ENCODE results near the gene MBLAC1. TPM values are rescaled to one million over a fixed set of nuclear protein-coding genes. Genes with fewer than 3 reads are reported as not detected.

Gene MBLAC1
- total RNA-seq, 1 experiment from 2014 or later: 1.2 TPM

DNA sequence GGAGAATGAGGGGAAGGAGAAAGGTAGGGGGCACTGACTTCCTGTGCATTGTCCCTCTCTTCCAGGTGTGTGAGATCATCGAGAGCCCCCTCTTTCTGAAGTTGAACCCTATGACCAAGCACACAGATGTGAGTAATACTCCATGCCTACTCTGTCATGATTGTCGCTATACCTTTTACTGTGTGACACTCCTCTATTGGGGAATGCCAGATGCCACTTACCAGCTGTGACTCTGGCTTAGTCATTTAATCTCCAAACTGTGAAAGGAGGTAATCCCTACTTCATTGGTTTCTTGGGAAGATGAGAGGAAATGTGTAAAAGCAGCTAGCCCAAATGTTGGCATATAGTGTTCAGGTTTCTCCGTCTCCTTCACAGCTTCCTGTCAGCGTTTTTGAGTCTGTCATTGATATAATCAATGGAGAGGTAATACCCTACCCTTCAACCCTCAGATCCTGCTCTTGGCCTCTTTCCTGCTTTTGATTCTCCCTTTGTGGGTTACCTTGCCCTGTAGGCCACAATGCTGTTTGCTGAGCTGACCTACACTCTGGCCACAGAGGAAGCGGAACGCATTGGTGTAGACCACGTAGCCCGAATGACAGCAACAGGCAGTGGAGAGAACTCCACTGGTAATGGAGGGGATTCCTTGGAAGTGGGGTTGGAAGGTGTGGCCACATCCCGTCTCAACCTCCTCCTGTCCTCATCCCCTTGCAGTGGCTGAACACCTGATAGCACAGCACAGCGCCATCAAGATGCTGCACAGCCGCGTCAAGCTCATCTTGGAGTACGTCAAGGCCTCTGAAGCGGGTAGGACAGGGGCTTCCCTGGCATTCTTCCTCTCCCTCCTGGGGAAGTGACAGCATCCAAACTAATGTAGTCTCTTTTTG, 36.0 kb upstream of the MBLAC1 start:
- Mint-ChIP-seq H3K9me3 (ENCODE audit: low read depth, unreplicated experiment) (no peaks in the 10 kb centered on the region), H3K4me3 (ENCODE audit: low read depth, unreplicated experiment) (no peak overlapping the region), H3K27me3 (ENCODE audit: unreplicated experiment) (no peaks in the 10 kb centered on the region), H3K27ac (ENCODE audit: unreplicated experiment) (no peak overlapping the region), H3K4me1 (ENCODE audit: low read depth, unreplicated experiment) (peaks cover 11% of the 10 kb centered on the region), H3K36me3 (ENCODE audit: insufficient read depth, unreplicated experiment) (peaks cover 68% of the 10 kb centered on the region)
- CTCF ChIA-PET: interaction anchor here (0.6 kb wide), 1 partner anchor 97 kb away, joined by 3 read pairs; no protein-coding TSS in a partner anchor
- TF ChIP-seq, protein P1, sequence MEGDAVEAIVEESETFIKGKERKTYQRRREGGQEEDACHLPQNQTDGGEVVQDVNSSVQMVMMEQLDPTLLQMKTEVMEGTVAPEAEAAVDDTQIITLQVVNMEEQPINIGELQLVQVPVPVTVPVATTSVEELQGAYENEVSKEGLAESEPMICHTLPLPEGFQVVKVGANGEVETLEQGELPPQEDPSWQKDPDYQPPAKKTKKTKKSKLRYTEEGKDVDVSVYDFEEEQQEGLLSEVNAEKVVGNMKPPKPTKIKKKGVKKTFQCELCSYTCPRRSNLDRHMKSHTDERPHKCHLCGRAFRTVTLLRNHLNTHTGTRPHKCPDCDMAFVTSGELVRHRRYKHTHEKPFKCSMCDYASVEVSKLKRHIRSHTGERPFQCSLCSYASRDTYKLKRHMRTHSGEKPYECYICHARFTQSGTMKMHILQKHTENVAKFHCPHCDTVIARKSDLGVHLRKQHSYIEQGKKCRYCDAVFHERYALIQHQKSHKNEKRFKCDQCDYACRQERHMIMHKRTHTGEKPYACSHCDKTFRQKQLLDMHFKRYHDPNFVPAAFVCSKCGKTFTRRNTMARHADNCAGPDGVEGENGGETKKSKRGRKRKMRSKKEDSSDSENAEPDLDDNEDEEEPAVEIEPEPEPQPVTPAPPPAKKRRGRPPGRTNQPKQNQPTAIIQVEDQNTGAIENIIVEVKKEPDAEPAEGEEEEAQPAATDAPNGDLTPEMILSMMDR (IDR thresholded peaks at IDR 0.05; ENCODE audit: unreplicated experiment): no peak
- no peak for DNase-seq
- no TSS peak for BruUV-seq (replicated peaks)
- intact Hi-C loops (cut with micrococcal nuclease; ENCODE audit: unreplicated experiment): no loop called here

DNA sequence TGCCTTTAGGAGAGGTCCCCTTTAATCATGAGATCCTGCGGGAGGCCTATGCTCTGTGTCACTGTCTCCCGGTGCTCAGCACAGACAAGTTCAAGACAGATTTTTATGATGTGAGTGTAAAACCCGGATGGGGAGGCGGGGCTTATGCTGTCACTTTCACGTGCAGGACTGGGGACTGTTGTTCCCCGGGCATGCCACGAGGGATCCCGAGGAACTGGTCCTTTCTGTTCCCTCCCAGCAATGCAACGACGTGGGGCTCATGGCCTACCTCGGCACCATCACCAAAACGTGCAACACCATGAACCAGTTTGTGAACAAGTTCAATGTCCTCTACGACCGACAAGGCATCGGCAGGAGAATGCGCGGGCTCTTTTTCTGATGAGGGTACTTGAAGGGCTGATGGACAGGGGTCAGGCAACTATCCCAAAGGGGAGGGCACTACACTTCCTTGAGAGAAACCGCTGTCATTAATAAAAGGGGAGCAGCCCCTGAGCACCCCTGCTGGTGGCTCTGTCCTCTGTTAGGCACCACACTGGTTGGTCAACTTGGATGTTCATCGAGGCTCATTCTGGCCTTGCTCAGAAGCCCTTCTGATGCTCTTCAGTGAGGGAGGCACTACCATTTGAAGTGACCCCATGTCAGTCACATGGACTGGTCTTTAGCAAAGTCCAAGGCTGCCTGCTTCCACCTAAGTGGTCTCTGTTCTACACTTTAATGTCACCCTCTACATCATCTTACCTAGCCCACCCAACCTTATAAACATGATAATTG, 35.2 kb upstream of the MBLAC1 start:
- intact Hi-C loops (cut with micrococcal nuclease; ENCODE audit: unreplicated experiment): no loop called here
- H3K9me3 Mint-ChIP-seq (ENCODE audit: low read depth, unreplicated experiment): no peaks in the 10 kb centered on the region
- no peak overlapping the region for H3K4me3 Mint-ChIP-seq (ENCODE audit: low read depth, unreplicated experiment)
- H3K27me3 Mint-ChIP-seq (ENCODE audit: unreplicated experiment): no peaks in the 10 kb centered on the region
- BruUV-seq (replicated peaks): TSS peak; percentile 82
- CTCF ChIA-PET: no interaction called here
- TF ChIP-seq, protein P1 (IDR thresholded peaks at IDR 0.05; ENCODE audit: unreplicated experiment): no peak
- peak overlapping the region; percentile 34 for H3K27ac Mint-ChIP-seq (ENCODE audit: unreplicated experiment)
- H3K36me3 Mint-ChIP-seq (ENCODE audit: insufficient read depth, unreplicated experiment): peaks cover 75% of the 10 kb centered on the region
- peaks cover 11% of the 10 kb centered on the region for H3K4me1 Mint-ChIP-seq (ENCODE audit: low read depth, unreplicated experiment)
- no peak for DNase-seq

DNA sequence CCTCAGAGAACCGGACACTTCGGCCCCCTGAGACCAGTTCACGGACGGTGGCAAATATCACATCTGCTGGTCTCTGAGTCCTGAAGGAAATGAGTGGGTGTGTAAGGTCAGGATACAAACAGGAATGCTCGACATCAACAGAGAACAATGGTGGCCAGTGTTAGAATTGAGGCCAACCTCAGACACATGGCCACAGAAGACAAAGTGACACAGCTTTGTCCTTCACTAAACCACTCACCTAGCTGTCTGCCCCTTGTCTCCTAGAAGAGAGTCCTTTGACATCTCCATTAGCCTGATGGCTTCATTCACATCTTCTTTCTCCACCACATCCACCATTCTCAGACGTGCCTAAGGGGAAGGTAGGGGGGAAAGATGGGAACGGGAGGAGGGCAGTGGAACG, 33.7 kb upstream of the MBLAC1 start:
- no peaks in the 10 kb centered on the region for H3K27me3 Mint-ChIP-seq (ENCODE audit: unreplicated experiment)
- CTCF ChIA-PET: no interaction called here
- H3K9me3 Mint-ChIP-seq (ENCODE audit: low read depth, unreplicated experiment): no peaks in the 10 kb centered on the region
- H3K4me3 Mint-ChIP-seq (ENCODE audit: low read depth, unreplicated experiment): no peak overlapping the region
- peaks cover 88% of the 10 kb centered on the region for H3K36me3 Mint-ChIP-seq (ENCODE audit: insufficient read depth, unreplicated experiment)
- BruUV-seq (replicated peaks): no TSS peak
- H3K4me1 Mint-ChIP-seq (ENCODE audit: low read depth, unreplicated experiment): peaks cover 13% of the 10 kb centered on the region
- intact Hi-C loops (cut with micrococcal nuclease; ENCODE audit: unreplicated experiment): no loop called here
- DNase-seq: no peak
- no peak overlapping the region for H3K27ac Mint-ChIP-seq (ENCODE audit: unreplicated experiment)
- TF ChIP-seq, protein P1 (IDR thresholded peaks at IDR 0.05; ENCODE audit: unreplicated experiment): no peak

DNA sequence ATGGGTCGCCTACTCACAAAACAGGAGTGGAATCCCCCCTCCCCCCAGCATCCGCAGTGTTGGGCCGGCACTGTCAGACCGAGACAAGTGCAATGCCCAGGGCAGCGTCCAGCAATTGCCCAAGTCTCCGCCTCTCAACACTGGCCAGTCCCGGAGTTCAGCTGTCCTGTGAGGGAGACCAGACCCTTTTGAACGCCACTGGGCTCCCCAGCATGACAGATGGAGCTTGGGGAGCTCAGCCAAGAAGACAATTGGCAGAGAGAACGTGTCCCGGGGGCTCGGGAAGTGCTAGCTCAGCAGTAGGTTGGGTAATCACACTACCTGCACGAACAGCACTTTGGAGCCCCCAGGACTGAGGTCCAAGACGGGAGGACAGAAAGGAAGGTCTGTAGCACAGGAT, 33.3 kb upstream of the MBLAC1 start:
- Mint-ChIP-seq H3K36me3 (ENCODE audit: insufficient read depth, unreplicated experiment) (peaks cover 91% of the 10 kb centered on the region), H3K27me3 (ENCODE audit: unreplicated experiment) (no peaks in the 10 kb centered on the region), H3K27ac (ENCODE audit: unreplicated experiment) (no peak overlapping the region), H3K4me1 (ENCODE audit: low read depth, unreplicated experiment) (peaks cover 17% of the 10 kb centered on the region), H3K4me3 (ENCODE audit: low read depth, unreplicated experiment) (no peak overlapping the region), H3K9me3 (ENCODE audit: low read depth, unreplicated experiment) (no peaks in the 10 kb centered on the region)
- BruUV-seq (replicated peaks): no TSS peak
- TF ChIP-seq, protein P1 (IDR thresholded peaks at IDR 0.05; ENCODE audit: unreplicated experiment): no peak
- CTCF ChIA-PET: no interaction called here
- intact Hi-C loops (cut with micrococcal nuclease; ENCODE audit: unreplicated experiment): no loop called here
- DNase-seq: no peak
